NCI-H1092 (cell line): ENCODE data around the gene TRIM47.

Source experiments
- DNase-seq: peaks from one replicate; lab custom pipeline; 2025; lab: John Stamatoyannopoulos, UW

Gene TRIM47

GRCh38 chr17:75832164-75832651 lies 46.2 kb downstream of the TRIM47 start:
- DNase-seq, result no peak

GRCh38 chr17:75831032-75831571 lies 47.3 kb downstream of the TRIM47 start:
- DNase-seq, result no peak

GRCh38 chr17:75830164-75831031 lies 48.0 kb downstream of the TRIM47 start:
- no peak for DNase-seq

- DNase-seq, result no peak
Measured at GRCh38 chr17:75829747-75830146, 48.6 kb downstream of the TRIM47 start.

GRCh38 chr17:75828741-75829140 lies 49.6 kb downstream of the TRIM47 start:
- no peak for DNase-seq

- no peak for DNase-seq
Measured at GRCh38 chr17:75828076-75828400, 50.3 kb downstream of the TRIM47 start.

- peak; percentile 72 for DNase-seq
Measured at GRCh38 chr17:75827308-75828075, 50.9 kb downstream of the TRIM47 start.

- no peak for DNase-seq
Measured at GRCh38 chr17:75826561-75827307, 51.6 kb downstream of the TRIM47 start.

- DNase-seq, result no peak
Measured at GRCh38 chr17:75825748-75826370, 52.5 kb downstream of the TRIM47 start.

GRCh38 chr17:75825149-75825552 lies 53.2 kb downstream of the TRIM47 start:
- no peak for DNase-seq

- no peak for DNase-seq
Measured at GRCh38 chr17:75824666-75825065, 53.7 kb downstream of the TRIM47 start.
